GM18517 (cell line): ENCODE measurements around the gene SHPK.

Source experiments
- ATAC-seq: cut with Tn5 transposase; IDR thresholded peaks from one replicate; pipeline ENCODE4 v1.9.1; 2021; ENCODE audit warnings: mild to moderate bottlenecking, moderate library complexity; ENCODE audit not compliant: unreplicated experiment

SHPK gene

GRCh38 chr17:3636154-3636907 is at the start of gene SHPK, which contains the start of gene CTNS:
Gene SHPK (minus strand): TSS chr17:3636250. CDS start chr17:3636219, 31 bp downstream.
Gene CTNS (plus strand): TSS chr17:3636760. CDS start chr17:3640207, 3,447 bp downstream.
- ATAC-seq = peak; percentile 93

DNA sequence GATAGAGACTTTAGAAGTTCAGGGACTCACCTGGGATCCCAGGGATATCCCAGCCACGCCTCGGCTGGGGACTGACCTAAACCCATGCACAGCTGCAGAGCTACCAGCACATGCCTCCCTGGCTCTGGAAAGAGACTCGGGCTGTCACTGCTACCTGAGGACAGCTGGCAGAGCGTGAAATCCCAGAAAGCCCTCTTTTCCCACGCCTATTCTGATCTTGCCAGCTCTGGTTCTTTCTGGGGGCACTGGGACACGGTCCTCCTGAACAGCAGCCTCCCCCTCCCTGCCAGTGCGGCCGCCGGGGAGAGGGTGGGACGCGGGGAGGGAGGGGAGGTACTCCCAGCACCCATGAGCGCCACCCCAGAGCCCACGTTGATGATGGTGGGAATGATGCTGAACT is 49.1 kb upstream of the SHPK start:
- ATAC-seq = no peak

GRCh38 chr17:3683054-3683511 is 47.0 kb upstream of the SHPK start:
- ATAC-seq = no peak

DNA sequence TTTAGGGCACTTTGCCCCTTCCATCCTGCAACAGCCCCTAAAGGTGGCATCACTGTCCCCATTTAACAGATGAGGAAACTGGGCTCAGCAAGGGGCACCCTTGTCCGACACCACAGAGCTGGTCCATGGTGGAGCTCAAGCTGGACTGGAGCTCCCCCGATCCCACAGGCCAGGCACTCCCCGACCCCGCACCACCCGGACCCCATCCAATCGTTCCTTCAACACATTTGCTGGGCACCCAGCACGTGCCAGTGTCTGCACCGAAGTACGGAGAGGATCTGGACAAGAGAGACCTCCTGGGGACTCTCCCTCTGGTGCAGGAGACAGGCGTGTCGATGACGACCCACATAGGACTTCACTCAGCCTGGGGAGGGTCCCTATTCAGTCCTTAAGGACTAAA is 46.0 kb upstream of the SHPK start:
- ATAC-seq = no peak

DNA sequence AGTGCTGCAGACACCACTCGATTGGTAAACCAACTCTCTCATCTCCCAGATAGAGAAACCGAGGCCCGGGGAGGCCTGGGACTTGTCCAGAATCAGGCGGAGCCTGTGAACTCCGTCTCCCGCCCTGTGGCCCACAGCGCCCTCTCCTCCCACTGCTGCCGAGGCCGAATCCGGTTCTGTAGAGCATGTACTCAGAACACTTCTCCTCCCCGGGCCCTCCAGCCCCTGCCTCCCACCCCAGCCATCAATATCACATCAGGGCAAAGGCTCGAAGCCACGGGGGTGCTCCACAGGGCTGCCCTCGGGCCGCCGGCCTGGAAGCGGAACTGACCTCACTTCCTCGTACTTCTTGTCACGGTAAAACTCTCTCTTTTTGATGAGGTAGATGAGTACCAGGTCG is 45.5 kb upstream of the SHPK start:
- ATAC-seq = no peak

- ATAC-seq = no peak
These were observed 45.0 kb upstream of the SHPK start for GRCh38 chr17:3681057-3681456.

DNA sequence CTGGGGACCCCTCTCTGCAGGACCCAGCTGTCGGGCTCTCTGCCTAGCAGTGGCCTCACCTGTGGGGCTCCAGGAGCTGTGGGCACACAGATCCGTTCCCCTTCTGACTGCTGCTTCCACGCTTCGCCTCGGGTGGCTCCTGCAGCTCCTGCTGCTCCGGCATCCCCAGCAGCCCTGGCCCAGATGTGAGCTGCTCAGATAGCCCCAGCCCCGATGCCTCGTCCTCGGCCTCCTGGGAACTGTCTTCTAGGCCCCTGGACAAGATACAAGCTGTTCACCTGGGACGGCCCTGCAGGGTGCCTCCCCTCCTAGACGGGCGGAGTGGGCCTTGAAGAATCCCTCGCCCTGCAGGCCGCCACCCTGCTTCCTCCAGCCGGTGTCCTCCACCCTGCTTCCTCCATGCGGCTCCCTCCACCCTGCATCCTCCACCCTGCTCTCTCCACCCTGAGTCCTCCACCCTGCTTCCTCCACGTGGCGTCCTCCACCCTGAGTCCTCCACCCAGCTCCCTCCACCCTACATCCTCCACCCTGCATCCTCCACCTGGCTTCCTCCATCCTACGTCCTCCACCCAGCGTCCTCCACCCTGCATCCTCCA is 43.6 kb upstream of the SHPK start:
- ATAC-seq = no peak

- ATAC-seq = no peak
These were observed 42.9 kb upstream of the SHPK start for GRCh38 chr17:3678821-3679530.

- ATAC-seq = no peak
These were observed 42.2 kb upstream of the SHPK start for GRCh38 chr17:3678095-3678820.

DNA sequence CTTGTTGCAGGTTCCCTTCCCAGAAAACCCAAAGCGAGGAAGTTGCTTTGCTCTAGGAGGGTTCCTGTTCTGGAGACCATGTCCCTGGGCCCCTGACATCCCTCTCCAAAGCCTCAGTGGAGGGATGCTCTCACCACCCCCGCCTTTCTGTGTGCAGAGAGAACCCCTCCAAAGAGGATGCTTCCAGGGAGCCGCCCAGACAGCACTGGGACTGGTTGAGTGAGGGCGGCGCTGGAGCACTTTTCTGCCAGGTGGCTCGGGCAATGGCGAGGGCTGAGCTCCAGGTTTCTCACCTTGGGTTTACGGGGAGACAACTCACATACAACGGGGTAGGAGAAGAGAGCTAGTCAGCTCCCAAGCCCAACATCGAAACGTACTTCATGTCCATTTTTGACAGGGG is 39.8 kb upstream of the SHPK start:
- no peak for ATAC-seq

DNA sequence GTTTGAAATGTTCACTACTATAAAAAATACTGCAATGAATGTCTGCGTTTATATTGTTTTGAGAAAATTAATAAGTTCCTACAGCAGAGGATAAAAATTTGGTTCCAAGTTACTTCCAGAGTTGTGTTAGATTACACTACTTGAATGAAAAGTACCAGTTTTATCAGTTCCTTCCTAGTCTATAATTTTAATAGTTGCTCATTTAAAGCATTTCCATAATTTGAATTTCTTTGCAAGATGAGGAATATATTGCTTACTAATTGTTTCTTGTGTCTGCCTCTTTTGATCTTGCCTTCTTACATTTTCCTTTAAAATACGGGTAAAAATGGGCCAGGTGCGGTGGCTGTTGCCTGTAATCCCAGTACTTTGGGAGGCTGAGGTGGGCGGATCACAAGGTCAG is 36.5 kb upstream of the SHPK start:
- ATAC-seq = no peak

DNA sequence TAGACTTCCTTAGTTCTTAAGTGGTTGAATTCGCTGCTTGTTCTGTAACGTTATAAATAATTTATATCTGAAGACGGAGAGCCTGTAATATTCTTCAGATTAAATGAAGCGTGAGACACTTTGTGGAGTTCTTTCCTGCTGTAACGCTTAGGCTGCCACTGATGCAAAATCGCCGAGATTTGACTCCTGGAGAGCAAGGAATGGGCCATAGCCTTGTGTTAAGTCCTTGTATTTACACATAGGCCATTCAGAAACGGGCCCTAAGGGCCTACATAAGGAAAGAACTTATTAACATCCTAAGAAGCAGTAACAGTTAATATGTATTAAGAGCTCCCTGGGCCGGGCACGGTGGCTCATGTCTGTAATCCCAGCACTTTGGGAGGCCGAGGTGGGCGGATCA is 33.5 kb upstream of the SHPK start:
- ATAC-seq = no peak

- ATAC-seq = peak; percentile 3
These were observed 33.0 kb upstream of the SHPK start for GRCh38 chr17:3669085-3669347.

DNA sequence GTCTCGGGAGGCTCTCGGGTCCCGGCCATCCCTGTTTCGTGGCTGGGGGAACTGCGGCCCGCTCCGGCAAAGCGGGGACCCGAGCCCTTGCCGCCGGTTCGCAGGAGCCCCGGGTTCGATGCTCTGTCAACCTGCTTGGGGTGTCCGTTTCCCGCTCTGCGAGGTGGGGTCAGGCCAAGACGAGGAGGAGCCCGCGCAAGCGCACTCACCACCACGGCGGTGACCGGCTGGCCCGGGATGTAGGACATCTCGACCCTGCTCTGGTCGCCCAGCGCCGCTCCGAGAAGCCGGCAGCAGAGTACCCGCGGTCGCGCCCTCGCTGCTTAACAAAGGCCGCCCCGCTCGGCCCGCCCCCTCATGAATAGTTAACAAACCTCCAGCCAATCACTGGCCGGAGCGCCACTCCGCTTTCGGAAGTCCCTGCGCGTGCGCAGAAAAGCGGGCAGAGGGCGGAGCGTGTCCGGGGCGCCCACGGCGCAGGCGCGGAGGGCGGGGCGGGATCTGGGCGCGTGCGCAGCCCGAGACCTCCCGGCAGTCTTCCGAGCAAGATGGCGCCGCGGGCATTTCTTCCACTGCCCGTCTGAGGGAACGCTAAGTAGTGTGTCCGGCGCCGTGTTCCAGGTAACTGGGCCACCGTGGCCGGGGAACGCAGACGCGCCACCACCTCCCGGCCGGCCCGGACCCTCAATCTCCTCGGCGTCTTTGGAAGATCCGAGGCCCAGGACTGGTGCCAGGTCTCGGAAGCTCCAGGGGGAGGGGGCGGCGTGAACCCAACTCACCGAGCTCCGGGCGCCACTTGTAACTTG is 32.4 kb upstream of the SHPK start, which contains the start of the genes EMC6 and TAX1BP3:
Gene EMC6, plus strand, starts transcription at position 534 of the 806 bp plus-strand sequence. CDS start 335 bp downstream, outside the sequence.
Gene TAX1BP3, minus strand, starts transcription at position 300 of the 806 bp plus-strand sequence. Its CDS starts 52 bp downstream, at position 248.
- peak; percentile 90 for ATAC-seq

DNA sequence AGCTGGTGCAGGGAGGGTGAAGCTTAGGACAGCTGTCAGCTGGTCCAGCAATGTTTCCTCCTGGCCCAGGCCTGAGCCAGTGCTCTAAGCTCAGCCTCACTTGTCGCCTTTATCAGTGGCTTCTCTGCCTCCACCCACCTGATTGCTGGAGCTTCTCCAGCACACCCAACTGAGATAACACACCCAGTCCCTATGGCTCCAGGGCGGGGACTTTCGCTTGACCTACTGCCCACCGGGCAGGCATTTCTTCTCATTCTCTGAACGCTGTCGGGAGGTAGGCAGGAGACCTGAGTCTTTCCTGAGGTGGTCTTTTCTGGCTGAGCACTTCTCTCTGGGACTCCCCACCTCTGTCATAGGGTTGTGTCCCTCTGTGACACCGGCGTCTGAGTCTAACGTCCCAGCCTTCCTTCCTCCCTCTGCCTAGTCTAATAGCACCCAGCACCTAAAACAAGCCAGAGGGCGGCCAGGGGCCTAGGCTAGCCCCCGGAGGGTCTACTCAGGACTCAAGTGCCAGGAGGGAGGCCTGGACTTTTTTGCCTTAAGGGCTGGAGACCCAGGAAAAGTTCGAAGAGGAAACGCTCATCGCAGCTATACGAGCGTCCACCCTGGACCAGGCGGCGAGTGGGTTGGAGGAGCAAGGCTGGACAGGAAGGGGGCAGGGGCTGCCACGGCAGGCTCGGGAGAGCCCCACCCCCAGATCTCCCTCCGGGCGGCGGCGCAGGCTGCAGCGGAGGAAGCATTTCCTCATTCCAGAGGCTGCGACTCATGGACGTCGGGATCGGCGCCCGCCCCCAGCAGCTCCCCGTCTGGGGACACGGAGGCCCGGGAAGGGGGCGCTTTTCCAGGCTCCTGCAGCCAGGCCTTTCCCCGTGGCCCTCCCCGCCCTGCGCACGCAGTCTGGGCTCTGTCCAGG is 31.6 kb upstream of the SHPK start:
- ATAC-seq = peak; percentile 2

- no peak for ATAC-seq
These were observed 30.5 kb upstream of the SHPK start for GRCh38 chr17:3666516-3666915.

- no peak for ATAC-seq
These were observed 29.8 kb upstream of the SHPK start for GRCh38 chr17:3665834-3666233.

- ATAC-seq = no peak
These were observed 27.3 kb upstream of the SHPK start for GRCh38 chr17:3663102-3664011.
